HTERT RPE-1 (cell line): ENCODE results near the gene ATG2A.
"Not testable (repeated sequence)": the region's sequence is repeated elsewhere in the genome, so short reads cannot be mapped to it uniquely, and the experiment has no call there.

Experiments
- in situ Hi-C: fragments of 300-500 bp; cut with MboI; formaldehyde crosslinking; loops from 4 replicates; pipeline ENCODE4 v1.14.3; 2020; ENCODE audit warnings: low sequenced_read_pairs

The ATG2A gene

DNA sequence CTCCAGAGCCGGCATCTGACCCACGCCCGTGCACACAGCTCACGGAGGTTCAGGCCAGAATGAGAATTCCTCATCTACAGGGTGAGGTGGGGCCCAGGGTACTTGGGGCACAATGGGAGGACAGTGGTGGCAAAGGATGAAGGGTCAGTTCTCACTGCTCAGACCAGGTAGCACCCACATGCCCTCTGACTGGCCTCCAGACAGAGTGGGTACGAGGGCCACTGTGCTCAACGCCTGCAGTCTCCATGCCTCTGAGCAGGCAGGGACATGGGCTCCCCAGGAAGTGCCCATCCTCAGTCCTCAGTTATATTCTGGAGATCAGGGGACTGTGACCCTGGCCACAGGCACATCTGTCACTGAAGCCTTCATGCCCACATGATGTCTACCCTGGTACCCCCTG is 59.5 kb downstream of the ATG2A start:
- in situ Hi-C loops, result no loop called here

DNA sequence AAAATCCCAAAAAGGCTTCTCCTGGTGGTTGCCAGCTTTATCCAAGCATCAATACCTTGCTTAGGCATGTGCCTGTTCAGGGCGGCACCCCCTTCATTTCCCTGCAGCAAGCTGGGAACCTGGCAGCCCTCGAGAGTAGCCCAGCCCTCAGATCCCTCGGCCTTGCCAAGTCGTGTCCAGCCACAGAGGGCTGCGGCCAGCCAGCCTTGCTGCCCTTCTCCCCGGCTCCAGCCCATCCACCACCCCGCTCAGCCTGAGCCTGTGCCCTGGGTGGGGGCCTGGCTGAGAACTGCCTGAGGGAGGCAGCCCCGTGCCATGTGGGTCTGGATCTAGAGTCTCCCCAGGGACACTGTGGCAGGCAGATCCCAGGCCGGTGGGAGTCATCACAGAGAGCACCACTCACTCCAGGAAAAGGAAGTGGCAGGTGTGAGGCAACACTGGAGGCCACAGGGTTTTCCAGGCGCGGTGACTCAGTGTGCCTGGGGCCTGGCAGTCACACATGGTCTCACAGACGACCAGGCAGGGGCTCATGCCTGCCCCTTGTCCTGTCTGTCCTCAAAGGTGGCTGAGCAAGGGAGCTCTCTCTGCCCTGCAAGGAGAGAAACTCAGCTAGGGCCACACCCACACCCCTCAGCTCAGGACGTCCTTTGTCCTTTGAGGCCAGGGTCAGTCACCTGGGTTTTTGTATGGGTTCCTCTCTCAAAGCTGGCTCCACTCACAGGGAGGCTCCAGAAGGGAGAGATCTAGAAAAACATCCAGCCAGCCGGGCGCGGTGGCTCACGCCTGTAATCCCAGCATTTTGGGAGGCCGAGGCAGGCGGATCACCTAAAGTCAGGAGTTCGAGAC is 60.4 kb downstream of the ATG2A start:
- in situ Hi-C loops, result no loop called here

DNA sequence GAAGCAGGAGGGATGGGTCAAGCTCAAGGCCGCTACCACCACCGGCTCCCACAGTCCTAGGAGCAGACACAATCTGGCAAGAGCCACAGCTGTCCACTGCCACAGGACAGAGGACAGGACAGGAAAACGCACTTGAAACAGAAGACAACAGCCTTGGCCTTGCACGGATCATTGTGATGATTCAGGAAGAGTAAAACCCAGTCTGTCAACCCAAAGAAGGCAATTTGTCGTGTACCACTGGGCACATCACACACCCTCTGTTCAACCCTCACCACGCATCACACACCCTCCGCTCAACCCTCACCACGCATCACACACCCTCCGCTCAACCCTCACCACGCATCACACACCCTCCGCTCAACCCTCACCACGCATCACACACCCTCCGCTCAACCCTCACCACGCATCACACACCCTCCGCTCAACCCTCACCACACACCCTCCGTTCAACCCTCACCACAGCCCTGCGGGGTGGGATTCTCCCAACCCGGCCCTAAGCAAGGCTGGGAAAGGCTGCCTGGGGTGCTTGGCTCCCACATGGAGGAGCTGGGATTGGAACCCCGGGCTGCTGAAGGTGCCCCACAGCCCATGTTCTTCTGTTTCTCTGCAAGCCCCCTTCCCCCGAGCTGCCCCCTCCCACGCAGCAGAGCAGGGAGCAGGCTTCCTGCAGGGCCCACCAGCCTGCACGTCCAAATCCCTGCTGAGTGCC is 61.3 kb downstream of the ATG2A start:
- in situ Hi-C loops, result no loop called here

DNA sequence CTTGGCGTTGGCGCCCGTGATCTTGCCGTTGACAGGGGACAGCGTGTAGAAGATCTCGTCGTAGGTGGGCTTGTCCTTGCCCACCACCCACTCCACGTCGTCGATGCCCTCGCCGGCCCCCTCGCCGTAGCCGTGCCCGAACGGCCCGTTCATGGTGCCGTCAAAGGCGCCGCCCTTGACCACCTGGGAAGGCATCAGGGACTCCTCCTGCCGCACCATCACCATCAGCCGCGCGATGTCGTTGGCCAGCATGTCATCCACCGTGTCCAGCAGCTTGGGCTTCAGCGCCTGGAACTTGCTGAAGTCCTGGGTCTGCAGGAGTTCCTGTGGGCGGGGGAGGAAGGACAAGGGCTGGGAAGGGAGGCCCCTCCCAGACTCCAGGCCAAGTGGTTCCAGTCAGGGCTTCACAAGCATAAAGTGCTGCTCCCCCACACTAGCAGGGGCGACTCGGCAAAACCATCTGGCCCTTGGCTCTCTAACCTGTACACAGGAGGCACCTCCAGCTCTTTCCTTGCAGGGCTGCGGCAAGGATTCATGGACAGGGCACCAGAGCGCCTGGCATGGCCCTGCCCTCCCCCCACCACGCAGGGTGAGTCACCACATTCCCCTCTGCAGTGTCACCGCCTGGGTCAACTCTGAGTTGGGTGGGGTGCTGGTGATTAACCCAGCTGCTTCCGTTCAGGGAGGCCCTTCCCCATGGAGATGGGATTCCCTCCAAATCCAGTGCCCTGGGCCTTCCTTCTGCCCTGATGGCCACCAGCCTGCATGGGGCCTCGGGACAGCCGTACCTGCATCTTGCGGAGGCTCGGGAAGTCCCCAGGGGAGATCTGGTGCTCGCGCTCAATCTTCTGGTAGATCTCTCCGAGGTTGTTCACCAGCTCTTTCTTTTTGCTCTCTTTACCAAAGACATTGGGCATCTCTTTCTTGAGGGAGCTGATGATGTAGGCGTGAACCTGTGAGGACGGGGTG is 62.2 kb downstream of the ATG2A start:
- in situ Hi-C loops, result no loop called here

DNA sequence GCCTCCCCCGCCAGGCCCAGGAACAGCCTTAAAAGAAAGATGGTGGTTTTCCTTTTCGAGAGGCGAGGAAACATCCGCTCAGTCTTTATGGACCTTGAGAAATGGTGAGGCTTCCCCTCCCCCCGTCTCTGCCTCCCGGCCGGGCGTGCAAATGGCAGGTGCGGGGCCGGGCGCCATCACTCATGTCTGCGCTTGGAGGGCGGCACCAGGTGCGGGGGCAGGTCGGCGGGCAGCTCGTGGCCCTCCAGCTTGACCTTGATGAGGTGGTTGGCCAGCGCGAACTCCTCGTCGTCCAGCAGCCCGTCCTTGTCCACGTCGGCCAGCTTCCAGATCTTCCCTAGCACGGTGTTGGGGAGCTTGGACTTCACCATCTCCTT is 62.9 kb downstream of the ATG2A start:
- in situ Hi-C loops, result no loop called here

DNA sequence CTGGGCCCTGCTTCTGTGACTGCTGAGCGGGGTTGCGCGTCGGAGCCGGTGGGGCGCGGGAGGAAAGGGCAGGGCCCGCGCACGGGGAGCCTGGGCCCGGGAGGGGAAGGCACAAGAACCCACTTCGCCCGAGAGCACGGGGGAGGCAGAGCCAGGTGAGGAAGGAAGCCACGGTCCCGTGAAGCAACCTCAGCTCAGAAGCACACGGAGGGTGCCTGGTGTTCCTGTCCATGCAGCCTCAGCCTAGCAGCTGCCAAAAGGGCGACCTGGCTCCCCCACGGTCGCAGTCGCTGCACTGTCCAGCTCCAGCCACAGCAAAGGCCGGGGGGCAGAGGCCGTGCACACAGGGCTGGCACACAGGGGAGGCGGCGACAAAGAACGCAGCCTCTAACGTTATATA is 63.3 kb downstream of the ATG2A start:
- in situ Hi-C loops, result no loop called here

DNA sequence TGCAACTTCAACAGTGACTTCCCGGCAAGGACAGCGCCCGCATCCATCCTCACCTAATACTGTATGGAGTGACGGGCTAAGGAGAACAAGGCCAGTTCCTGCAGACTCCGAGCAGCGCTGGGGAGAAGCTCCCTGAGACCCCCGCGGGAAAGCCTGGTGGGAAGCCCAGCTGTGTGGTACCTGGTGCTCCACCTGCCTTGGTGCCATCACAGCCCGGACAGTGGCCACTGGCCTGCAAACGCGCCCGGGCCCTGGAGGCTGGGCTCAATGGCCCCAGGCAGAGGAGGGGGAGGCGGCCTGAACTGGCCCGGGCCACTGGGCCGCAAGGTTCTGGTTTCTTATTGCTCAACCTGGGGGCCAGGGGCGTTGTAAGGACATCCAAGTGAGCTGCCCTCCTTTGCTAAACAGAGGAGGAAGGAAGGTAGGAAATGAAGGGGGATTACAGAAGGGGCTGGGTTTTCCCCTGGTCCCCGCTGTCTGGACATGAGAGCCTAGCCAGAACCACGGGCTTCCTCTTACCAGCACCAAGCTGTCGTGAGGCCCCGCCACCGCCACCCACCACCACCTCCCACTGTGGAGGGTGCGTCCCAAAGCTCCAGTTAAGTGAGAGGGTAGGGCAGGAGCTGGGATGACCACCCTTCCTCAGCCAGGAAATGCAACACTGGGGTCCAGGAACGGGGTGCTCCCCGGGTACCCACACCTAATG is 64.1 kb downstream of the ATG2A start:
- in situ Hi-C loops, result no loop called here

DNA sequence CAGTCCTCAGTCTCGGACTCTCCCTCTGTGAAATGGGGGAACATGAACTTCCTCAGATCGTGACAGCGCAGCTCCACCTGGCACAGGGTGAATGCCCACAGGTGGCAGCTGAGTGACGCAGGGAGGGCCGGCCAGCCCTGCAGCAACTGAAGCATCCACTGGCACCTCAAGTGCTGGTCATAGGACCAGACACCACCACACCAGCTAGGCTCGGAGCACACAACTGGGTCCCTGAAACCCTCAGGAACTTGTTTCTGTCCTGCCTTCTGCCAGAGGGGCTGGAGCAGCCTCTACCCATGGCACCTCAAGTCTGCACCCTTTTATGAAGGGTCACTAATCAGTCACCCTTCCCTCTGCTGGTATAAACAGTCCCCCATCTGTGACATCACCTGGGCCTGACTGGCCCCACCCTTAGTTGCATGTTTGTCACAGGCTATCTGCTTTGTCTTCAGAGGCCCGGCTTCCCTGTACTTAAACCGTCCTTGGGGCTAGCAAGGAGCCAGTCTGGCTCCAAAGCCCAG is 65.1 kb downstream of the ATG2A start:
- in situ Hi-C loops, result no loop called here

DNA sequence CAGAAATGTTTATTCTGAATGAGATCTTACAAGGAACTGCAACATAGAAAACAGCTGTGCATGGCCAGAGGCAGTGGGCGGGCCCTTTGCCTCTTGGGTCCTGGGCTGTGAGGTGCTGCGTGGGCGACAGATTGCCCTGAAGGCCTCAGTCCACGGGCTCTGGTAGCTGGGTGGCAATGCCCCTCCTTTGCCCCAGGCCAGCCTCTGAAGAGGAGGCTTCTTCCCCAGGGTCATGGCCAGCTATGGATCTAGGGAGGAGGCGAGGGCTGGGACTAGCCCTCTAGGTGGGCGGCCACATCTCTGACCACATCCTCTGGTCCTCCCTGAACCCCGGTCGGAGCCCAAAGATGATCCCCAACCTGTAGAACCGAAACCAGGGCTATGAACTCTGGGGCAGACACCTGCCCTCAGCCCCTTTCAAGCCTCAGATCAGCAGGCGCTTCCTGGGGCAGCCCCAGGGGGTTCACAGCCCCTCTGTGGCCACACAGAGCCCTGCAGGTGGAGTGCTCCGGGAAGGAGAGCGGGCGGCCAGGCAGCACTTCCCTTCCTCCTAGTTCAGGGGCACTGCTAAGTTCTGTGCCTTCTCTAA is 65.9 kb downstream of the ATG2A start:
- in situ Hi-C loops, result no loop called here

DNA sequence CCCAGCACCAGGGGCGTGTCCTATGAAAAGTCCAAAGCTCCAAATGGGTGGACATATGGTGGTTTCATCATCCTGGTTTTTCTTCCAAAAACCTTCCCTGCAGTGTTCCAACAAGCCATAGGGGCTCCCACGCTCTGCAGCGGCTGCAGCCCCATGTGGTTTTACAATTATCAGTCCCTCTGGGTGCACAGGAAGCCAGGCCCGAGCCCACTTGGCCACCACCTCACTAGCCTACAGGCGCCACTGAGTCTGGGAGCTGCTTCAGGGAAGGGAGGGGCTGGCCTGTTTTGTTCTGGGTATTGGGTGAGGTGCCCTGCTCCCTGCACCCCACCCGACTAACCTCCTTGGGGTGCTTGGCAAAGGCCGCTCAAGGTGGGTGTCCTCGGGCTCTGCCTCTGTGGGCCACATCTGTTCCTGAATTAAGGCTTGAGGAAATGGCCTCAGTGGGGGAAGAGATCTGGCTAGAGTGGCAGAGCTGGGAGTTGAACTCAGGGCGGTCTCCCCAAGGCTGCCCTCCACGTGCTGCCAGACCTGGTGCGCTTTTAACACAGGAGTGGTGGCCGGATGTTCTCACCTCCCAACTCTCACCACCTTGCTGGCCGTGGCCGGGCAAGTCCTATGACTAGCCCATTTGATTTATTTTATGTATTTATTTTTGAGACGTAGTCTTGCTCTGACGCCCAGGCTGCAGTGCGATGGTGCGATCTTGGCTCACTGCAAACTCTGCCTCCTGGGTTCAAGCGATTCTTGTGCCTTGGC is 67.2 kb downstream of the ATG2A start:
- in situ Hi-C loops, result no loop called here

DNA sequence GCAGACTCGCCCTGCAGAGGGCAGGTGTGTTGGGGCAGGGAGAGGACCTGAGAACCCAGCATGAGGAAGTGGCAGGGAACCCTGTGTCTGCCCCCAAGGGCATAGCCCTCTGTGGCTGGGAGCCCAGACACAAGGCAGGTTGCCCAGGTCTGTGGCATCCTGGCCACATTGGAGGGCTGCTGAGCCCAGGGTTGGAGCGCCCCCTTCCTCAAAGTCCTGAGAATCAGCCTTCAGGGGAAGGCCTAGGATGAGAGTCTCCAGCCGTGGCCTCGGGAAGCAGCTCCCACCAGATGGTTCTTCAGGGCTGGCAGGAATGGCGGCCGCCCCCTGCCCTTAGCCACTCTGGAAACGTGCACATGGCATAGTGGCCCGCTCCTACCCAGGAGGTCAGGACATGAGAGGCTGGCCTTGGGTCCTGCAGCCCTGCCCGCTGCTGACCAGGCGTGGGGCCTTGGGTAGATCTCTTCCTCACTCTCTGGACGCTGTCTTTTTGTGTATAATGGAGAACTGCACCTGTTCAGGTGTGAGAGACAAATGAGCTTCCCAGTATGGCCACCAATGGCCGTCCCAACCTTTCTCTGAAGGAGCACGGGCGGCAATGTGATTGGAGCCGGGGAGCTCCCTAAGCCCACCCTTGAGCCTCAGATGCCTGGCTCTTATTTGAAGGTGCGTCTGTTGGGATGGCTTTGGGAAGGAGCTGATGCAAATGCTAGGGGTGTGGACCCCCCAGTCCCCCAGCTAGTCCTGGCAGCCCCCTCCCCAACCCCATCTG is 68.0 kb downstream of the ATG2A start:
- in situ Hi-C loops, result no loop called here

DNA sequence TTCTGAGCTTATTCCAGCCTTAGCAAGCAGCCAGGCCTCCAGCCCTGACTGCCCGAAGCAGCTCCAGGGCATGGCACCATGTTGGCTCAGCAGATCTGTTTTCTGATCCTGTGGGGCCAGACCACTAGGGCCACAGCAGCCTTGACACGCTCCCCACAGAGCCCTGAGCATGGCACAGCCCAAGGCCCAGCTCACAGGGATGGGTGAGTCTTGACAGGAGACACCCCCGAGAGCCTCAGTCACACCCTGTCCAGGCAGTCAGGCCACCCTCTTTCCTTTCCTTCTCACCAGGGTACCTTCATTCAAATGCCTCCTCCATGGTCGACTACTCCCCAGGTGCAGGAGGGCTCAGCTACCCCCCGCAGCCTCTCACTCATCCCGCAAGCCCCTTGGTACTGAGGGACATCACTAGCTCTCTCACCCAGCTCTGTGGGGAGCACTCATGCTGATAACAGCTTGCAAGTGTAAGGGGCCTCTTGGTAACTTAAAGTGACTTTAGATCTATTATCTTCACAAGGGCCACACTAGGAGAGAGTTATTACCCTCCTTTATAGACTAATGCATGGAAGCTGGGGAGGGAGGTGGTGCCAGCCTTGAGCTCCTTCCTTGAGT is 68.7 kb downstream of the ATG2A start:
- in situ Hi-C loops, result no loop called here

DNA sequence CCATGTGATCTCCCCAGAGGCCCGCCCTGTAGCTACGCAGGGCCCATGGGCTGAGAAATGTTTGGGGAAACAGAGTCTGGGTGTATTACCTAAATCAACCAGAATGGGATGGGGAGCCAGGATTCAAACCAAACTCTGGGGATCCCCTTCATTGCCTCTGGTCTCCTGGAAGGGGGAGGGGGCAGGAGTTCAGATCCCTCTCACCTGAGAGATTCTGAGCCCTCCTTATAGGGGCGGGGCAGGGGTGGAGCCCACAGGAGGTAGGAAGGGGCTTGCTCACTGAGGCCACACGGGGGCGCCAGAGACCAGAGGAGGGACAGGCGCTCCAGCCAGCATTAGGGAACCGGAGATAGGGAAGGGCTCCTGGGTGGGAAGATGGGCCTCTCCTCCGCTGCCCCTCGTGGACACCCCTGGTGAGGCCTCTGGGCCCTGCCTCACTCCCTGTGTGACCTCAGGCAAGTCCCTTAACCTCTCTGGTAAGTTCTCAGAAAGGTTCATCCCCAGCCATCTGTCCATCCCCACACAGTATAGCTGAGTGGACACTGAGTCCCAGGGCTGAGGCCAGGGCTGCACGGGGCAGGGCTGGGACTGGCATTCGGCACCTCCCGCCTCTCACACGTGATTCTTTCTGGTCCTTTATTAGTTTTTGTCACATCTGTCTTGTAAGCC is 69.9 kb downstream of the ATG2A start:
- in situ Hi-C loops, result no loop called here

DNA sequence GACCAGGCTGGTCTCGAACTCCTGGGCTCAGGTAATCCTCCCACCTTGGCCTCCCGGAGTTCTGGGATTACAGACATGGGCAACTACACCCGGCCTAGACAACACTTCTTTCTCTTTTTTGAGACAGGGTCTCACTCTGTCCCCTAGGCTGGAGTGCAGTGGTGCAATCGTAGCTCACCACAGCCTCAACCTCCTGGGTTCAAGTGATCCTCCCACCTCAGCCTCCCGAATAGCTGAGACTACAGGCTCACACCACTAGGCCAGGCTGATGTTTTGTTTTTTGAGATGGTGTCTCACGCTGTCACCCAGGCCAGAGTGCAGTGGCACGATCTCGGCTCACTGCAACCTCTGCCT is 71.3 kb downstream of the ATG2A start:
- in situ Hi-C loops, result not testable (repeated sequence)

DNA sequence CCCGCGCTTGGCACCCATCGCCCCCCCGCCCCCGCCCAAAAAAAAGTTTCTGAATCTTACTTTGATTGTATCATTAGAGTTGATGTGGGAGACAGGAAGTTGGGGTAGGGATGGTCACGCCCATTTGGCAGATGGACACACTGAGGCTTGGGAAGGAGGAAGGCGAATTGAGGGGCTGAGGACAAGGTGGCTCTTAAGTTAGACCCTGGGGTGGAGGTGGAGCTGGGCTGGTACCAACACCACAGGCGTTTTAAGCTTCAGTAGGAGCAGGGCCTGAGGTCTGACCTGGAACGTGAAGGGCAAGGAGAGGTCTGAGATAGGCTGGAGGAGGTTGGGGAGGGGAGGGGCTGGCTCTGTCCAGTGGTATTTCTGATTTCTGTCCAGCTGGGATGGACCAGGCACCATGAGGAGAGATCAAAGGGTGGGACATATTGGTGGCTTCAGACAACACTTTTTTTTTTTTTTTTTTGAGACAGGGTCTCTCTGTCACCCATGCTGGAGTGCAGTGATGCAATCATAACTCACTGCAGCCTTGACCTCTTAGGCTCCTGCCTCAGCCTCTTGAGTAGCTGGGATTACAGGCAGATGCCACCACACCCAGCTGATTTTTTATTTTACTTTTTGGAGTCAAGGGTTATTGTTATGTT is 71.8 kb downstream of the ATG2A start:
- in situ Hi-C loops, result no loop called here
